IMR-90 (cell line): ENCODE results near the gene TNKS2. TPM values are rescaled to one million over a fixed set of nuclear protein-coding genes. Genes with fewer than 3 reads are reported as not detected.

Source experiments
- ATAC-seq: fragments of 200-7000 bp; cut with Tn5 transposase; 2 replicates; pipeline ENCODE4 v1.9.1; 2020; ENCODE audit warnings: low read depth, mild to moderate bottlenecking, moderate library complexity
- BruUV-seq: library from RNA; stranded (reverse); fragments of 400-500 nt; replicated peaks from 2 replicates; lab custom pipeline; 2021; lab: Mats Ljungman, UMichigan
- CTCF ChIA-PET: fragments of 300-600 bp; formaldehyde crosslinking; extraction: SDS; loops from one replicate; lab custom pipeline; 2021; ENCODE audit warnings: antibody characterized with exemption; lab: Yijun Ruan, JAX
- POLR2A ChIA-PET: fragments of 300-600 bp; sonication (Branson Sonifier 250); formaldehyde crosslinking; loops from one replicate; lab custom pipeline; 2022; ENCODE audit warnings: antibody characterized with exemption; ENCODE audit not compliant: unreplicated experiment; lab: Charles Lee
- DNase-seq: peaks from one replicate; pipeline ENCODE4 v3.0.0; 2013
- H2AFZ ChIP-seq: replicated peaks from 2 replicates; pipeline ENCODE3; 2013; ENCODE audit warnings: low read length, mild to moderate bottlenecking; ENCODE audit not compliant: poor library complexity
- H2AK5ac ChIP-seq: 2 replicates; pipeline ENCODE4 v1.6.1; 2013; ENCODE audit warnings: low read depth, low read length, inconsistent platforms
- H2AK9ac ChIP-seq: replicated peaks from 2 replicates; pipeline ENCODE3; 2013; ENCODE audit warnings: mild to moderate bottlenecking, low read depth, low read length, moderate library complexity; ENCODE audit not compliant: poor library complexity
- H2BK120ac ChIP-seq: 2 replicates; pipeline ENCODE4 v1.6.1; 2013; ENCODE audit warnings: low read depth, low read length, inconsistent platforms
- H2BK15ac ChIP-seq: 3 replicates; pipeline ENCODE4 v1.6.1; 2013; ENCODE audit warnings: low read depth, low read length, inconsistent platforms
- H2BK20ac ChIP-seq: 2 replicates; pipeline ENCODE4 v1.6.1; 2013; ENCODE audit warnings: low read depth, mild to moderate bottlenecking, inconsistent platforms, low read length, moderate library complexity
- H2BK5ac ChIP-seq: 2 replicates; pipeline ENCODE4 v1.6.1; 2013; ENCODE audit warnings: mild to moderate bottlenecking, low read depth, low read length, inconsistent platforms; ENCODE audit not compliant: poor library complexity, severe bottlenecking
- H3K14ac ChIP-seq: replicated peaks from 2 replicates; pipeline ENCODE4 v1.6.1; 2013; ENCODE audit warnings: low read depth, low read length, inconsistent platforms
- H3K18ac ChIP-seq: 2 replicates; pipeline ENCODE4 v1.6.1; 2013; ENCODE audit warnings: low read depth, low read length, control low read depth
- H3K23ac ChIP-seq: 2 replicates; pipeline ENCODE4 v1.6.1; 2013; ENCODE audit warnings: low read depth, low read length, inconsistent platforms
- H3K27ac ChIP-seq: 2 replicates; pipeline ENCODE4 v1.5.1; 2013; ENCODE audit warnings: mild to moderate bottlenecking, control low read depth, low read length; ENCODE audit not compliant: insufficient read depth
- H3K27me3 ChIP-seq: 2 replicates; pipeline ENCODE4 v1.6.1; 2013; ENCODE audit warnings: low read length; ENCODE audit not compliant: control insufficient read depth, insufficient read depth
- H3K36me3 ChIP-seq: 2 replicates; pipeline ENCODE4 v1.6.1; 2013; ENCODE audit warnings: low read length, mixed read lengths; ENCODE audit not compliant: control insufficient read depth, insufficient read depth
- H3K4ac ChIP-seq: 2 replicates; pipeline ENCODE4 v1.6.1; 2013; ENCODE audit warnings: low read depth, low read length, inconsistent platforms
- H3K4me1 ChIP-seq: 2 replicates; pipeline ENCODE4 v1.6.1; 2013; ENCODE audit warnings: low read length, mixed read lengths; ENCODE audit not compliant: control insufficient read depth, insufficient read depth
- H3K4me2 ChIP-seq: 2 replicates; pipeline ENCODE4 v1.6.1; 2013; ENCODE audit warnings: low read depth, mild to moderate bottlenecking, control low read depth, low read length, moderate library complexity
- H3K4me3 ChIP-seq: 2 replicates; pipeline ENCODE4 v1.5.1; 2013; ENCODE audit warnings: low read depth, mild to moderate bottlenecking, control low read depth, low read length, moderate library complexity; ENCODE audit not compliant: insufficient read depth
- H3K56ac ChIP-seq: 2 replicates; pipeline ENCODE4 v1.6.1; 2013; ENCODE audit warnings: low read length, inconsistent platforms; ENCODE audit not compliant: insufficient read depth; ENCODE audit errors: extremely low read depth
- H3K79me1 ChIP-seq, 2 experiments: 2 replicates each; pipeline ENCODE4 v1.6.1; 2013; ENCODE audit warnings: low read length in 2 of 2, inconsistent platforms in 1 of 2, low read depth in 1 of 2
- H3K9ac ChIP-seq: 2 replicates; pipeline ENCODE4 v1.6.1; 2013; ENCODE audit warnings: low read depth, low read length, control low read depth
- H3K9me1 ChIP-seq: 2 replicates; pipeline ENCODE4 v1.6.1; 2013; ENCODE audit warnings: low read length, inconsistent platforms; ENCODE audit not compliant: insufficient read depth
- H3K9me3 ChIP-seq: 2 replicates; pipeline ENCODE4 v1.6.1; 2013; ENCODE audit warnings: low read length; ENCODE audit not compliant: control insufficient read depth, insufficient read depth
- H4K20me1 ChIP-seq: 2 replicates; pipeline ENCODE4 v1.6.1; 2013; ENCODE audit warnings: low read length, inconsistent platforms; ENCODE audit not compliant: insufficient read depth
- H4K5ac ChIP-seq: 2 replicates; pipeline ENCODE4 v1.6.1; 2013; ENCODE audit warnings: mild to moderate bottlenecking, low read depth, low read length, control low read depth
- H4K8ac ChIP-seq, 2 experiments: 2 replicates each; pipeline ENCODE4 v1.6.1; 2013; ENCODE audit warnings: low read depth in 2 of 2, low read length in 2 of 2, control low read depth in 1 of 2, inconsistent platforms in 1 of 2
- H4K91ac ChIP-seq: 2 replicates; pipeline ENCODE4 v1.6.1; 2013; ENCODE audit warnings: low read depth, low read length, inconsistent platforms; ENCODE audit not compliant: insufficient read depth
- NFE2L2 ChIP-seq: fragments of 150-350 bp; IDR thresholded peaks from 2 replicates; pipeline ENCODE4 v1.6.1; 2016; ENCODE audit warnings: low read depth, mild to moderate bottlenecking, low read length
- RAD21 ChIP-seq: IDR thresholded peaks from 2 replicates; pipeline ENCODE4 v1.6.1; 2012; ENCODE audit warnings: low read length, improper control_type of control experiment
- SMC3 ChIP-seq: fragments of 150-350 bp; IDR thresholded peaks from 2 replicates; pipeline ENCODE4 v1.6.1; 2016; ENCODE audit warnings: low read depth, mild to moderate bottlenecking, antibody characterized with exemption, low read length, moderate library complexity
- WGBS, 2 experiments: methylation state at CpG; one replicate each; pipeline versions ENCODE4 v1.1.5 to v1.1.7; 2013; ENCODE audit warnings: missing lambda C conversion rate in 2 of 2; ENCODE audit not compliant: insufficient read length in 1 of 2; ENCODE audit errors: extremely low coverage in 2 of 2; 5-methylcytosine and 5-hydroxymethylcytosine counted together
- dilution Hi-C: fragments of 300-500 bp; cut with HindIII; formaldehyde crosslinking; loops from one replicate; pipeline ENCODE4 v1.14.3; 2018; ENCODE audit warnings: low sequenced_read_pairs; ENCODE audit not compliant: unreplicated experiment
- in situ Hi-C: fragments of 300-500 bp; cut with MboI; formaldehyde crosslinking; loops from 3 replicates; pipeline ENCODE4 v1.14.3; 2019; ENCODE audit warnings: low sequenced_read_pairs, inconsistent platforms, mixed read lengths
- intact Hi-C: fragments of 100-400 bp; cut with micrococcal nuclease; formaldehyde crosslinking; loops from 2 replicates; pipeline ENCODE4 v1.10.0; 2022
- polyA plus RNA-seq, 3 experiments: library from polyadenylated mRNA; depleted of rRNA; stranded (reverse); fragments of >200 nt; gene quantifications; 2 replicates each; pipeline ENCODE4 v1.2.3, GENCODE V29; 2012; ENCODE audit warnings: low replicate concordance in 1 of 3
- total RNA-seq: library from RNA; depleted of rRNA; stranded (reverse); fragments of >200 nt; gene quantifications from 2 replicates; pipeline ENCODE4 v1.2.3, GENCODE V29; 2012

Gene TNKS2
- total and polyA plus RNA-seq, 2 of the 4 experiments (the other 2 are of a cell fraction), result 17.0 to 41.4 TPM

DNA sequence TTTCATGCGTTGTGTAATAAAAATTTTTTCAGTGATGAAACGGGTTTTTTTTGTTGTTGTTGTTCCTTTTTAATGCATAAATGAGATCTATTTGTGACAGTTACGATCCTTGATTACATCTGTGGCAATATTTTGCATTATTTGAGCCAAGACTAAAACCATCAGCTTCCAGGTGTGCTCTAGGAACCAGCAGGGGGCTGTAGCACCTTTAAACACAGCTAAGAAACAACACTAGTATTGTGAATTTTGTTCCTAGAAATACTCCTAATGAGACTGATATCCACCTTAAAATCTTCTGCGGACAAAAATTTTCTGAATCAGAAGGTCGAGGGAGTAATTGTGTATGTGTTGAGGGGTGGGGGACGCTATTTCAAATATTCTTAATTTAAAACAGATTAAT is 58.4 kb downstream of the TNKS2 start:
- peak; percentile 39; the same call in 1 of the 2 replicates for TF ChIP-seq SMC3
- no peak for TF ChIP-seq NFE2L2
- TF ChIP-seq RAD21, result peak; percentile 23; the same call in 1 of the 2 replicates
- H4K5ac ChIP-seq, result no peak overlapping the region
- H3K4me3 ChIP-seq, result no peak overlapping the region
- POLR2A ChIA-PET, result no interaction called here
- no peak overlapping the region for H2BK20ac ChIP-seq
- no peak overlapping the region for H3K18ac ChIP-seq
- CTCF ChIA-PET, result no interaction called here
- H2AFZ ChIP-seq, result no peak overlapping the region
- H3K27ac ChIP-seq, result no peak overlapping the region
- no peak overlapping the region for H3K4ac ChIP-seq
- no peak overlapping the region for H4K91ac ChIP-seq
- H3K4me1 ChIP-seq, result no peaks in the 10 kb centered on the region
- H3K23ac ChIP-seq, result no peak overlapping the region
- no peaks in the 10 kb centered on the region for H3K9me1 ChIP-seq
- intact Hi-C loops, result no loop called here
- H3K4me2 ChIP-seq, result no peak overlapping the region
- 100% methylated on average over 1 of the region's 6 CpGs; no CpG with 5 or more reads in 1 of the 2 experiments for WGBS, 2 experiments
- H2AK5ac ChIP-seq, result no peak overlapping the region
- H3K56ac ChIP-seq, result no peak overlapping the region
- no peak overlapping the region for H2AK9ac ChIP-seq
- no peak overlapping the region for H2BK5ac ChIP-seq
- H3K27me3 ChIP-seq, result no peaks in the 10 kb centered on the region
- no peak overlapping the region for H2BK120ac ChIP-seq
- H3K9ac ChIP-seq, result no peak overlapping the region
- ATAC-seq (no peak), DNase-seq (no peak)
- H3K9me3 ChIP-seq, result no peaks in the 10 kb centered on the region
- dilution Hi-C loops, result no loop called here
- no peak overlapping the region for H2BK15ac ChIP-seq
- H3K36me3 ChIP-seq, result peaks cover 18% of the 10 kb centered on the region
- H3K79me1 ChIP-seq, result no peaks in the 10 kb centered on the region
- BruUV-seq, result no TSS peak
- H3K14ac ChIP-seq, result no peak overlapping the region
- no peaks in the 10 kb centered on the region for H4K20me1 ChIP-seq
- in situ Hi-C loops, result no loop called here
- H4K8ac ChIP-seq, result no peak overlapping the region
